Measurements from ENCODE around the gene PLK1.

DNA sequence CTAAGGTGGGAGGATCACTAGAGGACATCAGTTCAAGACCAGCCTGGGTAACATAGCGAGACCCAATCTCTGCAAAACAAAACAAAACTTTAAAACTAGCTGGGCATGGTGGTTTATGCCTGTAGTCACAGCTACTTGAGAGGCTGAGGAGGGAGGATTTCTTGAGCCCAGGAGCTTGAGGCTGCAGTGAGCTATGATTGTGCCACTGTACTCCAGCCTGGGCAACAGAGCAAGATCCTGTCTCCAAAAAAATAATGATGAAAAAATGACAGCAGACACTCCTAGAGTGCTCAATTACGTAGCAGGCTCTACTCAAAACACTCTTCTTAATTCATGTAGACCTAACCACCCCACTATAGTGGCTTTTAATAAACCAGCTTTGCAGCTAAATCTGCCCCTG lies 21.4 kb downstream of the PLK1 start:
- TF ChIP-seq EZH2phosphoT487 (IDR thresholded peaks at IDR 0.05; ENCODE audit: insufficient read depth, low read depth), result no peak
- no peak for TF ChIP-seq EZH2 (IDR thresholded peaks at IDR 0.05; ENCODE audit: insufficient read depth, poor library complexity, severe bottlenecking)

All from GM23248 (cell line).